HG03280 (cell line): ENCODE results near the gene TAF10.

ENCODE experiments used
- ATAC-seq: cut with Tn5 transposase; IDR thresholded peaks from one replicate; pipeline ENCODE4 v1.9.1; 2021; ENCODE audit warnings: mild to moderate bottlenecking, moderate library complexity; ENCODE audit not compliant: unreplicated experiment

Gene TAF10

GRCh38 chr11:6586434-6587359, 25.3 kb downstream of the TAF10 start:
- ATAC-seq: no peak

DNA sequence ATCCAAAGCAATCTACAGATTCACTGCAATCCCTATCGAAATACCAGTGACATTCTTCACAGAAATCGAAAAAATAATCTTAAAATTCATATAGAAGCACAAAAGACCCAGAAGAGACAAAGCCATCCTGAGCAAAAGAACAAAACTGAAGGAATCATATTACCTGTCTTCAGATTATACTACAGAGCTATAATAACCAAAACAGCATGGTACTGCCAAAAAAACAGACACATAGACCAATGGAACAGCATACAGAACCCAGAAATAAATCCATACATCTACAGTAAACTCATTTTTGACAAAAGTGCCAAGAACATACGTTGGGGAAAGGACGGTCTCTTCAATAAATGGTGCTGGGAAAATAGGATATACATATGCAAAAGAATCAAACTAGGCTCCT, 27.5 kb downstream of the TAF10 start:
- no peak for ATAC-seq

DNA sequence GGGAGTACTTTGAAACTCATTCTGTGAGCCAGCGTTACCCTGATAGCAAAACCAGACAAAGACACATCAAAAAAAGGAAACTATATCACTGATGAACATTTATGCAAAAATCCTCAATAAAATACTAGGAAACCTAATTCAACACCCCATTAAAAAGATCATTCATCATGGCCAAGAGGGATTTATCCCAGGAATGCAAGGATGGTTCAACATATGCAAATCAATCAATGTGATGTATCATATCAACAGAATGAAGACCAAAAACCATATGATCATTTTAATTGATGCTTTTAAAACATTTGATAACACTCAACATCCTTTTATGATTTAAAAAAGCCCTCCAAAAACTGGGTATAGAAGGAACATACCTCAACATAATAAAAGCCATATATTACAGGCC, 28.4 kb downstream of the TAF10 start:
- no peak for ATAC-seq

GRCh38 chr11:6579681-6580080, 32.3 kb downstream of the TAF10 start:
- ATAC-seq: no peak

DNA sequence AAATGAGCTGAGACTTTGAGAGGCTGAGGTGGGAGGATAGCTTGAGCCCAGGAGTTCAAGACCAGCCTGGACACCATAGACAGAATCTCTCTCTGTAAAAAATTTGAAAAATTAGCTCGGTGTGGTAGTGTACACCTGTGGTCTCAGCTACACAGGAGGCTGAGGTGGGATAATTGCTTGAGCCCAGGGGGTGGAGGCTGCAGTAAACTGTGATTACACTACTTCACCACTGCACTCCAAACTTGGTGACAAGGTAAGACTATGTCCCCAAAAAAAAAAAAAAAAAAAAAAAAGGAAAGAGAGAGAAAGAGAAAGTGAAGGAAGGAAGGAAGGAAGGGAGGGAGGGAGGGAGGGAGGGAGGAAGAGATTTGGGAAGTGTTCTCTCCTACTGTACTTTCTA, 33.9 kb downstream of the TAF10 start:
- no peak for ATAC-seq

- no peak for ATAC-seq
These were observed 35.3 kb downstream of the TAF10 start for GRCh38 chr11:6576471-6577373.

DNA sequence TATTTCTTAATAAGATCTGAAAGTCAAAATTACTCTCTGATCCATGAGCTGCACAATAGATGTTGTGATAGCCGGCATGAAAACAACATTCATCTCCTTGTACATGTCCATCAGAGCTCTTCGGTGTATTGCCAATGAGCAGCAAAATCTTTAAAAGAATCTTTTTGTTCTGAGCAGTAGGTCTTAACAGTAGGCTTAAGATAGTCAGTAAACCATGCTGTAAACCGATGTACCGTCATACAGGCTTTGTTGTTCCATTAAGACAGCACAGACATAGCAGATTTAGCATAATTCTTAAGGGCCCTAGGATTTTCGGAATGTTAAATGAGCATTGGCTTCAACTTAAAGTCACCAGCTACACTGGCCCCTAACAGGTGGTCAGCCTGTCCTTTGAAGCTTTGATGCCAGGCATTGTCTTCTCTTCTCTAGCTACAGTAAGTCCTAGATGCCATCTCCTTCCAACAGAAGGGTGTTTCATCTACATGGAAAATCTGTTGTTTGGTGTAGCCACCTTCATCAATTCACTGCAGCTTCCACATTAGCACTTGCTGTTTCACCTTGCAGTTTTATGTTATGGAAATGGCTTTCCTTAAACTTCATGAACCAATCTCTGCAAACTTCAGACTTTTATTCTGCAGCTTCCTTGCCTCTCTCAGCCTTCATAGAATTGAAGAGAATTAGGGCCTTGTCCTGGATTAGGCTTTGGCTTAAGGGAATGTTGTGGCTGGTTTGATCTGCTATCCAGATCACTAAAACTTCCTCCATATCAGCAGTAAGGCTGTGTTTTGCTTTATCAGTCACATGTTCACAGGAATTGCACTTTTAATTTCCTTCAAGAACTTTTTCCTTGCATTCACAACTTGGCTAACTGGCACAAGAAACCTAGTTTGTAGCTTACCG, 37.0 kb downstream of the TAF10 start:
- no peak for ATAC-seq

GRCh38 chr11:6572215-6572614, 39.8 kb downstream of the TAF10 start:
- no peak for ATAC-seq

DNA sequence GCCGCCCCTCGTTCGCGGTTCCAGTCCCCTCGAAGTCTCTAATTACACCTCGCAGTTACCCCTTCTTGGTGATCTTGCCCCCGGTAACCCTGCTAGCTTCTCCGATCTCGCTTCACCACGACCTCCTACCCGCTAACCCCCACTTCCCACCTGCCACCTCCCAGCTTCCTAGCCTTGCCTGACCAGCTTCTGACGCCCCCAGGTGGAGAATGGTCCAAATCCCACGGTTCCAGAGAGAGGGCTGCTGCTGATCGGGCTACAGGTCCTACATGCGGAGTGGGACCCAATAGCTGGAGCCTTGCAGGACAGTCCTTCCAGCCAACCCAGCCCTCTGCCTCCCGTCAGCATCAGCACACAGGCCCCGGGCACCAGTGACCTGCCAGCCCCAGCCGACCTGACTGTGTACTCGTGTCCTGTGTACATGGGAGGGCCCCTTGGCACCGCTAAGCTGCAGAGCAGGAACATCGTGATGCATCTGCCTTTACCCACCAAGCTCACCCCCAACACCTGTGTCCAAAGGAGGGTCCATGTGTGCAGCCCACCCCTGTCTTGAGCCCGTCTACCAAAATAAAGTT, 40.5 kb downstream of the TAF10 start:
- no peak for ATAC-seq

GRCh38 chr11:6570691-6571427, 41.2 kb downstream of the TAF10 start:
- no peak for ATAC-seq

- no peak for ATAC-seq
These were observed 42.3 kb downstream of the TAF10 start for GRCh38 chr11:6569706-6570105.

- no peak for ATAC-seq
These were observed 43.7 kb downstream of the TAF10 start for GRCh38 chr11:6568191-6568918.

DNA sequence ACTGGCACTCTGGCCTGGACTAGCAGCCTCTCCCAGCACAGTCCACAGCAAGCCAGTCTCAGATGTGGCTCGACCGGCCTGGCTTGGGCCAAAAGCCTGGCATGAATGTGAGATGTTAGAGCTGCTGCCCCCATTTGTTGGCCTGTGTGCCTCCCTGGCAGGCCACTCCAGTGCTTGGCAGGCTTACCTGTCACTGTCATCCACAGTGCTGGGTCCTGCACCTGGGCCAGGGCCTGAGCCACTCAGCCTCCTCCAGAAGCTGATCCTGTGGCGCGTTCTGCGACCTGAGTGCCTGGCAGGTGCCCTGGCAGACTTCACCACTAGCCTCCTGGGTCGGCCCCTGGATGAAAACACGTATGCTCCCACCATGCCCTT, 44.7 kb downstream of the TAF10 start:
- ATAC-seq: no peak

GRCh38 chr11:6566704-6567370, 45.2 kb downstream of the TAF10 start:
- no peak for ATAC-seq

DNA sequence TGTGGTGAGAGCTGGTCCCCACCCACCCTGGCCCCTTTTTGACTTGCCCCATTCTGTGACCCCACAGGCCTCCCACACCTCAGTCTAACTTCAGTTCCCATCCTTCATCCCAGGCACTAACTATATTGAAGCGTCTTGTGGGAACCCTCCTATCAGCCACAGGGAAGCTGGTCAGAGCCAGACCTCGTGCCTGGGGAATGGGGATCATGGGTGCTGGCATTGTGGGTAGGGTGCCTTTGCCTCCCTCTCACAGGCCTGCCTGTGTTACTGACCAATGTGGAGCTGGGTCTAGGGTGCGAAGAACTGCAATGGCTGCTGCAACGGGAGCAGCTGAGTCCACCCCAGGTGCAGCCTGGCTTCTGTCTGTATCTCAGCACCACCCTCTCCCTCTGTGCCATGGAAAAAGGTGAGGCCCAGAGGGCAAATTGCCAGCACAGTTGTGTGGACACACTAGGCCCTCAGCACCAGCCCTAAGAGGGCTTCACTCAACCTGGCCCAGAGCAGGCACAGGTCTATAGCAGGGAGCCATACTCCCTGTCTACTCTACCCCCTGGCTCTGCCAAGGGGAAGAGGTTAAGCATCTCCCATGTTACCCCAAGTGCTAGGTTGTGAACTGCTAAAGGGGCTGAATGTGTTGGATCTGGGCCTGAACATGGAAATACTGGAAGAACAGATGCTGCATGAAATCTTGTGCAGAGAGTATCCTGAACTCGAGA, 45.9 kb downstream of the TAF10 start:
- no peak for ATAC-seq

DNA sequence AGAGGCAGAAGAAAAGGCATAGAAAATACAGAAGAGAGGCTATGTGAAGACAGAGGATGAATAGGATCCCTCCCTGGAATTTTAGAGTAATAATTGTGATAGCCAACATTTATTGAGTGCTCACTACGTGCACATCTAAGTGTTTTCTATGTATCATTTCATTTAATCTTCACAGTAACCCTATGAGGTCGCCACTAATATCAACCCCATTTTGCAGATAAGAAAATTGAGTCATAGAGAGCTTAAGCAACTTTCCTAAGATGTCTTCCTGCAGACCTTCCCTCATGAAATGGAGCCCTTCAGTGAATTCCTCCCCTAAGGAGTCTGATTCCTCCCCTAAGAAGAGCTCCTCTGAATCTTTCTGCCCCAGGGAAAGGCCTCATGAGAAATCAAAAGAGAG, 46.7 kb downstream of the TAF10 start:
- no peak for ATAC-seq

DNA sequence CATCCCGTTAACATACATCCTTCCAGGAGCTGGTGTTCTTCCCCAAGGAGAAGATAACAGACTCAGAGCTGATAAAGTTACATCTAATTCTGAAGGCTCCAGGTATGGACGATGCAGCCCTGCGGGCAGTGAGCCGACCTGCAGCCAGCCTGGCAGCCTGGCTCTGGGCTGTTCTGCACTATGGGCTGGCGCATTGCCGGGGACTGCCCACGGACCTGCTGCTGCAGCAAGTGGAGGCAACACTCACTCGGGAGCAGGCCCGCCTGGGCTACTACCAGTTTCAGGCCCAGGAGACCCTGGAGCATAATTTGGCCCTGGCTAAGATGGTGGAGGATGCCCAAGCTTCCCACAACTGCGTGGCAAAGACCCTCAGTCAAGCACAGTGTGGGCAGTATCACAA, 48.3 kb downstream of the TAF10 start:
- ATAC-seq: no peak

DNA sequence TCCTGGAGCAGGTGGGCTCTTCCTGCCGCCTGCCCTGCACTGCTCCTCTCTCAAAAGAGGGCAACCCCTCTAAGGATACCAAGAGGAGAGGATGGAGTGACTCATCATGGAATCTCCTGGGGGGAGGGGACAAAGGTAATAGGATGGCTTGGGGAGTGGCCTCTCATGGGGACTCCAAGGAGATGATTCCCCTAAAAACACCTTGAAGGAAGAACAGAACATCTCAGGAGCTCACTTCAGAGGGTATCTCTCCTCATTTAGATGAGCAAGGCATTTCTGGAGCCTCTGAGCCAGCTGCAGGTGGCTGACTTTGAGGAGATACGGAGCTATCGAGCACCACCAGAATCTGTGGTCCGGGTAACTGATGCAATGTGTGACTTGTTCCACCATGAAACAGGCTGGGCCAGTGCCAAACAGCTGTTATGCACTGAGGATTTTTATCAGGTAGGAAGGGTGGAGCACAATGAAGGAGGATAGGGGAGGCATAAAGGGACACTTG, 48.8 kb downstream of the TAF10 start:
- no peak for ATAC-seq
